ENCODE measurements around the gene PGAP2. TPM values are rescaled to one million over a fixed set of nuclear protein-coding genes. Genes with fewer than 3 reads are reported as not detected.
"Not testable (repeated sequence)": the region's sequence is repeated elsewhere in the genome, so short reads cannot be mapped to it uniquely, and the experiment has no call there.

PGAP2 gene
- 10 to 100 TPM; 23.8 to 25.7 TPM for total RNA-seq

DNA sequence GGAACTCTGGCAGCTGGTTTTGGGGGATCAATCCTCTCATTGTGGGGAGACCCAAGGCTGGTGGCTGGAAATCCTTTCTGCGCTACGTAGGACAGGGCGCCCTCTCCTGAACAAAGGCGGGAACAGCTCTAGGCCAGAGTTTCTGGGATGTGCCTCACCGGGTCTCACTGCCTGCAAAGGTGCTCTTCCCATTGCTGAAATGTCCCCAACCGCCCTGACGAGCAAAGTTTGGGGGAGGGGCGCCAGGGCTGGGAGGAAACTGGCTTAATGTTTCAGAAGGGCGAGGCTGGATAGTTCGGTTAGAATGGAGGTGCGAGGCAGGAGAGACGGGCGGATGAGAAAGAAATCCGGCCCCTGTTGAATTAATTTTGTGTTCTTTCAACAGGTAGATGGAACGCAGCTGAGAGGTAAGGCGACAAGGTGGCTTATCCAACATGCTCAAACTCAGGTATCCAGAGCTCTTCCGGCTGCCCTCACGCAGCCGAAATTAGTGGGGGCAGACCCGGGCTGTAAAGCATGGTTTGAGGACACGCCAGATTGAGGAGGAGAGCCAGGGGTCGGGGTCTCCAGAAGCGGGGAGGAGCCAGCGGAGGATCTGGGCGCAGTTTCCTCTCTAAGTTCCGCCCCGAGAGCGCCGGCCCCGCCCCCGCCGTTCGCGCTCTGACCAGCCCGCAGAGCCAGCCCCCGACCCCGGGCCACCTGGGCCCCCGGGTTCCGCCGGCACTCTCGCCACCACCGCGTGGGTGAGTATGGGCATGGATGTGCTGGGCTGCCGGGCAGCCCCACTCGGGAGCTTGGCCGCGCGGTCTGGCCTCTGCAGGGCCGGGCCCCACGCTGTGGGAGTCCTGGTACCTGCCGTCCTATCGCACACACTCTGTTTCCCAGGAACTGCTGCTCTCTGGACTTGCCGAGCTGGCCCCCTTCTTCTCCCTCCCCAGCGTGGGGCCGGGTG lies at the start of gene PGAP2:
TSS of gene PGAP2 (plus strand) at position 652 of the 952 bp plus-strand sequence. CDS start 2,700 bp downstream, outside the sequence.
- peak; percentile 87 for ATAC-seq
- DNase-seq = peak; percentile 64
- Mint-ChIP-seq H3K27ac (peak within 1 kb of the TSS; percentile 85), H3K4me3 (peak within 1 kb of the TSS; percentile 93), H3K36me3 (ENCODE audit: low read depth) (no peaks in the 10 kb centered on the region), H3K4me1 (ENCODE audit: low read depth) (peaks cover 21% of the 10 kb centered on the region), H3K27me3 (ENCODE audit: low read depth) (no peaks in the 10 kb centered on the region), H3K9me3 (ENCODE audit: insufficient read depth) (no peaks in the 10 kb centered on the region)
- CTCF ChIA-PET = interaction anchor here (0.7 to 5.8 kb wide), 44 partner anchors 10 to 289 kb away, joined by 3 to 87 read pairs (median 6); partner anchors contain the start of genes NUP98, RHOG and STIM1
- POLR2A ChIA-PET = interaction anchor here (0.7 to 3.5 kb wide), 7 partner anchors 11 to 47 kb away, joined by 3 to 30 read pairs (median 4); partner anchors contain the start of genes NUP98, RHOG and STIM1

DNA sequence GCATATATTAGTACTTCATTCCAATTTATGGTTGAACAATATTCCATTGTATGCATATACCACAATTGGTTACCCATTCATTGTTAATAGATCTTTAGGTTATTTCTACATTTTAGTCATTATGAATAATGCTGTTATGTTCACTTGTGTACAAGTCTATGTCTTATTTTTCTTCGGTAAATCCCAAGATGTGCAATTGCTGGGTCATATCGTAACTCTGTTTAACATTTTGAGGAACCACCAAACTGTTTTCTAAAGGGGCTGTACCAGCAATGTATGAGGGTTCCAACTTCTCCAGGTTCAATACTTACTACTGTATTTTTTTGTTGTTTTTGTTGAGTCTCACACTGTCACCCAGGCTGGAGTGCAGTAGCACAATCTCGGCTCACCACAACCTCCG lies 44.1 kb upstream of the PGAP2 start:
- Mint-ChIP-seq H3K27ac (no peak overlapping the region), H3K9me3 (ENCODE audit: insufficient read depth) (no peaks in the 10 kb centered on the region), H3K4me3 (no peak overlapping the region), H3K4me1 (ENCODE audit: low read depth) (peaks cover 2% of the 10 kb centered on the region), H3K27me3 (ENCODE audit: low read depth) (no peaks in the 10 kb centered on the region), H3K36me3 (ENCODE audit: low read depth) (peaks cover 65% of the 10 kb centered on the region)
- DNase-seq (no peak), ATAC-seq (no peak)
- ChIA-PET POLR2A (no interaction called here), CTCF (no interaction called here)

DNA sequence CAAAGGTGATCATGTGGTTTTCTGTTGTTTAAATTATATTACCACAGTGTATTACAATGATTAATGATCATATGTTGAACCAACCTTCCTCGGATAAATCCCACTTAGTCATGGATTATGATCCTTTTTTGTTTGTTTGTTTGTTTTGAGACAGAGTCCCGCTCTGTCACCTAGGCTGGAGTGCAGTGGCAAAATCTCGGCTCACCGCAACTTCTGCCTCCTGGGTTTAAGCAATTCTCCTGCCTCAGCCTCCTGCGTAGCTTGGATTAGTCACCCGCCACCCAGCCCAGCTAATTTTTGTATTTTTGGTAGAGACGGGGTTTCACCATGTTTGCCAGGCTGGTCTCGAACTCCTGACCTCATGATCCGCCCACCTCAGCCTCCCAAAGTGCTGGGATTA lies 41.5 kb upstream of the PGAP2 start:
- POLR2A ChIA-PET, H3K27ac Mint-ChIP-seq: not testable (repeated sequence)

GRCh38 chr11:3767536-3767935 lies 40.8 kb upstream of the PGAP2 start:
- no peak for DNase-seq
- no peak for ATAC-seq
- Mint-ChIP-seq H3K4me3 (no peak overlapping the region), H3K9me3 (ENCODE audit: insufficient read depth) (no peaks in the 10 kb centered on the region), H3K36me3 (ENCODE audit: low read depth) (peaks cover 69% of the 10 kb centered on the region), H3K27me3 (ENCODE audit: low read depth) (no peaks in the 10 kb centered on the region), H3K4me1 (ENCODE audit: low read depth) (no peaks in the 10 kb centered on the region), H3K27ac (no peak overlapping the region)
- POLR2A ChIA-PET = no interaction called here
- CTCF ChIA-PET = no interaction called here

More for the DNA sequence above, 41.5 kb upstream of the PGAP2 start:
- not testable (repeated sequence) for H3K27me3 Mint-ChIP-seq (ENCODE audit: low read depth); H3K4me1 Mint-ChIP-seq (ENCODE audit: low read depth); H3K4me3 Mint-ChIP-seq; DNase-seq; ATAC-seq; H3K9me3 Mint-ChIP-seq (ENCODE audit: insufficient read depth)
- CTCF ChIA-PET = interaction anchor here (0.6 kb wide), 1 partner anchor 43 kb away, joined by 4 read pairs; no protein-coding TSS in a partner anchor
- peaks cover 70% of the 10 kb centered on the region for H3K36me3 Mint-ChIP-seq (ENCODE audit: low read depth)

GRCh38 chr11:3773180-3773579 lies 35.2 kb upstream of the PGAP2 start:
- DNase-seq (no peak), ATAC-seq (no peak)
- CTCF ChIA-PET = interaction anchor here (2.7 kb wide), 1 partner anchor 35 kb away, joined by 17 read pairs; the partner anchor contains the start of gene PGAP2
- POLR2A ChIA-PET = interaction anchor here (0.5 to 0.6 kb wide), 2 partner anchors 23 to 211 kb away, joined by 3 read pairs; no protein-coding TSS in a partner anchor
- no peaks in the 10 kb centered on the region for H3K27me3 Mint-ChIP-seq (ENCODE audit: low read depth)
- no peaks in the 10 kb centered on the region for H3K9me3 Mint-ChIP-seq (ENCODE audit: insufficient read depth)
- H3K27ac Mint-ChIP-seq = no peak overlapping the region
- H3K4me3 Mint-ChIP-seq = no peak overlapping the region
- H3K4me1 Mint-ChIP-seq (ENCODE audit: low read depth) = no peaks in the 10 kb centered on the region
- H3K36me3 Mint-ChIP-seq (ENCODE audit: low read depth) = peaks cover 63% of the 10 kb centered on the region

DNA sequence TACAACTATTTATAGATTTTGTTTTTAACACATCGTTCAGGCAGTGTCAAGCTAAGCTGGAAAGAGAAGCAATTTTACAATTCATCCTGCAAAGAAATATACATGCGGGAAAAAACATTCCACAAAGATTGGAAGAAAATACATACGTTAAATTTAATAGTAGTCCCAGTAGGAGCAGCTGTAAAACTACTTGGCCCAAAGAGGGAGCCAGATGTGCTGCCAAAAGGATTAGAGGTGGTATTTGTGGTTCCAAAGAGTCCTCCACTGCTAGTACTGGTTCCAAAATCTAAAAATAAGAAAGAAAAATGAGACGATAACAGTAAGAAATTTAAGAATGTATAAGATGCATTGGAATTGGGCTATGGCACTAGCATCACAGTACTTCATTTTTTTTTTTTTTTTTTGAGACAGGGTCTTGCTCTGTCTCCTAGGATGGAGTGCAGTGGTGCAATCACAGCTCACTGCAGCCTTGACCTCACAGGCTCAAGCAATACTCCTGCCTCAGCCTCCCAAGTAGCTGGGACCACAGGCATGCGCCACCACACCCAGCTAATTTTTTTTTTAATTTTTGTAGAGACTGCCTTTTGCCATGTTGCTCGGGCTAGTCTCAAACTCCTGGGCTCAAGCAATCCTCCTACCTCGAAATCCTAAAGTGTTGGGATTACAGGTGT lies 32.5 kb upstream of the PGAP2 start:
- no peak for ATAC-seq
- H3K36me3 Mint-ChIP-seq (ENCODE audit: low read depth) = peaks cover 61% of the 10 kb centered on the region
- CTCF ChIA-PET = interaction anchor here (0.9 to 2.5 kb wide), 2 partner anchors 32 to 298 kb away, joined by 3 to 18 read pairs; partner anchors contain the start of gene PGAP2
- no peaks in the 10 kb centered on the region for H3K27me3 Mint-ChIP-seq (ENCODE audit: low read depth)
- no peak overlapping the region for H3K4me3 Mint-ChIP-seq
- no peak for DNase-seq
- H3K9me3 Mint-ChIP-seq (ENCODE audit: insufficient read depth) = no peaks in the 10 kb centered on the region
- no peaks in the 10 kb centered on the region for H3K4me1 Mint-ChIP-seq (ENCODE audit: low read depth)
- no peak overlapping the region for H3K27ac Mint-ChIP-seq
- POLR2A ChIA-PET = no interaction called here

GRCh38 chr11:3781423-3781822 lies 26.9 kb upstream of the PGAP2 start:
- DNase-seq (no peak), ATAC-seq (no peak)
- Mint-ChIP-seq H3K36me3 (ENCODE audit: low read depth) (peaks cover 56% of the 10 kb centered on the region), H3K27ac (peak overlapping the region; percentile 10), H3K9me3 (ENCODE audit: insufficient read depth) (no peaks in the 10 kb centered on the region), H3K4me3 (no peak overlapping the region), H3K4me1 (ENCODE audit: low read depth) (peaks cover 46% of the 10 kb centered on the region), H3K27me3 (ENCODE audit: low read depth) (no peaks in the 10 kb centered on the region)
- ChIA-PET CTCF (interaction anchor here (1.7 to 8.3 kb wide), 2 partner anchors 15 to 26 kb away, joined by 4 to 87 read pairs; partner anchors contain the start of gene PGAP2), POLR2A (no interaction called here)

- Mint-ChIP-seq H3K4me3 (no peak overlapping the region), H3K27ac (no peak overlapping the region), H3K27me3 (ENCODE audit: low read depth) (no peaks in the 10 kb centered on the region), H3K9me3 (ENCODE audit: insufficient read depth) (no peaks in the 10 kb centered on the region), H3K4me1 (ENCODE audit: low read depth) (peaks cover 58% of the 10 kb centered on the region), H3K36me3 (ENCODE audit: low read depth) (peaks cover 56% of the 10 kb centered on the region)
- no peak for ATAC-seq
- ChIA-PET CTCF (interaction anchor here (1.7 to 8.3 kb wide), 2 partner anchors 13 to 25 kb away, joined by 4 to 87 read pairs; partner anchors contain the start of gene PGAP2), POLR2A (interaction anchor here (0.7 kb wide), 1 partner anchor 28 kb away, joined by 3 read pairs; no protein-coding TSS in a partner anchor)
- no peak for DNase-seq
Measured at GRCh38 chr11:3782963-3783362, 25.4 kb upstream of the PGAP2 start.

- Mint-ChIP-seq H3K4me1 (ENCODE audit: low read depth) (peaks cover 61% of the 10 kb centered on the region), H3K27me3 (ENCODE audit: low read depth) (no peaks in the 10 kb centered on the region), H3K4me3 (no peak overlapping the region), H3K27ac (no peak overlapping the region), H3K36me3 (ENCODE audit: low read depth) (peaks cover 51% of the 10 kb centered on the region), H3K9me3 (ENCODE audit: insufficient read depth) (no peaks in the 10 kb centered on the region)
- CTCF ChIA-PET = interaction anchor here (0.8 to 8.3 kb wide), 4 partner anchors 13 to 289 kb away, joined by 3 to 87 read pairs (median 8); partner anchors contain the start of gene PGAP2
- DNase-seq (no peak), ATAC-seq (no peak)
- POLR2A ChIA-PET = interaction anchor here (0.7 to 3.2 kb wide), 4 partner anchors 14 to 71 kb away, joined by 3 to 31 read pairs (median 4); partner anchors contain the start of genes NUP98 and STIM1
Measured at GRCh38 chr11:3783611-3784010, 24.7 kb upstream of the PGAP2 start.

DNA sequence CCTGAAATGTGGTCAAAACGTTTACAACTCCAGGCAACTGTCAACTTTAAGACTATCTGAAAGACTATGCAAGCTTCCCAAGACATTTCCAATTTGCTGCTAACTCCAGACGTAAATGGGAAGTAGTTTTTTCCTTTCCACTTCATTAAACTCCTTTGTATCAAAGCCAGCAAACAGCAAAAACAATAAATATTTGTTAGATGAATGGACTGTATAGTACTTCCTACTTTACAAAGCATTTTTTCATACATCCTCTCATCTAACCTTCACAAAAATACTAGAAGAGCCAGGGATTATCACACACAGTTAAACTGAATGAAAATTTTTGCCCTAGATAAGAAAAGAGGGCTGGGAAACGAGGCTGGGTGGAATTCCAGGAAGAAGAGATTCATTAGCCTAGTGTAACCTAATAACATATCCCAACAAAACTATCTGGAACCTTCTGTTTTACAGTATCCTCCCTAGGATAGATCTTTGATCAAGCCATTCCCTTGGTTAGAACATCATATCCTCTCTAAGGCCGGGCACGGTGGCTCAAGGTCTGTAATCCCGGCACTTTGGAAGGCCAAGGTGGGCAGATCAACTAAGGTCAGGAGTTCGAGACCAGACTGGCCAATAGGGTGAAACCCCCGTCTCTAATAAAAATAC lies 21.5 kb upstream of the PGAP2 start:
- ChIA-PET POLR2A (interaction anchor here (1.0 kb wide), 1 partner anchor 22 kb away, joined by 4 read pairs; the partner anchor contains the start of gene PGAP2), CTCF (interaction anchor here (2.1 to 8.3 kb wide), 2 partner anchors 21 to 54 kb away, joined by 7 to 87 read pairs; partner anchors contain the start of genes PGAP2 and RHOG)
- H3K27ac Mint-ChIP-seq = peak overlapping the region; percentile 9
- H3K27me3 Mint-ChIP-seq (ENCODE audit: low read depth) = no peaks in the 10 kb centered on the region
- peaks cover 63% of the 10 kb centered on the region for H3K4me1 Mint-ChIP-seq (ENCODE audit: low read depth)
- peaks cover 44% of the 10 kb centered on the region for H3K36me3 Mint-ChIP-seq (ENCODE audit: low read depth)
- H3K4me3 Mint-ChIP-seq = no peak overlapping the region
- ATAC-seq (no peak), DNase-seq (no peak)
- H3K9me3 Mint-ChIP-seq (ENCODE audit: insufficient read depth) = no peaks in the 10 kb centered on the region

- not testable (repeated sequence) for H3K9me3 Mint-ChIP-seq (ENCODE audit: insufficient read depth); ATAC-seq; DNase-seq; H3K27me3 Mint-ChIP-seq (ENCODE audit: low read depth); H3K4me3 Mint-ChIP-seq
- CTCF ChIA-PET = interaction anchor here (7.4 kb wide), 1 partner anchor 14 kb away, joined by 74 read pairs; the partner anchor contains the start of gene PGAP2
- POLR2A ChIA-PET = interaction anchor here (0.9 to 2.3 kb wide), 2 partner anchors 8 to 47 kb away, joined by 3 to 7 read pairs; partner anchors contain the start of gene RHOG
- Mint-ChIP-seq H3K4me1 (ENCODE audit: low read depth) (peaks cover 51% of the 10 kb centered on the region), H3K36me3 (ENCODE audit: low read depth) (peaks cover 43% of the 10 kb centered on the region), H3K27ac (peak overlapping the region; percentile 55)
Measured at GRCh38 chr11:3794387-3794786, 14.0 kb upstream of the PGAP2 start.
